GM12892 (cell line): ENCODE results near the gene STARD10.

Source experiments
- POLR2A ChIP-seq: IDR thresholded peaks from 2 replicates; pipeline ENCODE4 v1.6.1; 2011; ENCODE audit warnings: low read depth, low read length, control low read depth
- POLR2AphosphoS5 ChIP-seq: IDR thresholded peaks from 2 replicates; pipeline ENCODE4 v1.6.1; 2011; ENCODE audit warnings: low read depth, low read length, control low read depth
- TAF1 ChIP-seq: IDR thresholded peaks from 2 replicates; pipeline ENCODE4 v1.6.1; 2011; ENCODE audit warnings: low read depth, mild to moderate bottlenecking, control low read depth, low read length, borderline replicate concordance

- TF ChIP-seq POLR2A (no peak), POLR2AphosphoS5 (no peak), TAF1 (no peak)
These were observed 72.6 kb downstream of the STARD10 start for GRCh38 chr11:72721276-72721675.
